GM18517 (cell line): ENCODE measurements around the gene TTC6.

Experiments
- ATAC-seq: cut with Tn5 transposase; IDR thresholded peaks from one replicate; pipeline ENCODE4 v1.9.1; 2021; ENCODE audit warnings: mild to moderate bottlenecking, moderate library complexity; ENCODE audit not compliant: unreplicated experiment

TTC6 gene

DNA sequence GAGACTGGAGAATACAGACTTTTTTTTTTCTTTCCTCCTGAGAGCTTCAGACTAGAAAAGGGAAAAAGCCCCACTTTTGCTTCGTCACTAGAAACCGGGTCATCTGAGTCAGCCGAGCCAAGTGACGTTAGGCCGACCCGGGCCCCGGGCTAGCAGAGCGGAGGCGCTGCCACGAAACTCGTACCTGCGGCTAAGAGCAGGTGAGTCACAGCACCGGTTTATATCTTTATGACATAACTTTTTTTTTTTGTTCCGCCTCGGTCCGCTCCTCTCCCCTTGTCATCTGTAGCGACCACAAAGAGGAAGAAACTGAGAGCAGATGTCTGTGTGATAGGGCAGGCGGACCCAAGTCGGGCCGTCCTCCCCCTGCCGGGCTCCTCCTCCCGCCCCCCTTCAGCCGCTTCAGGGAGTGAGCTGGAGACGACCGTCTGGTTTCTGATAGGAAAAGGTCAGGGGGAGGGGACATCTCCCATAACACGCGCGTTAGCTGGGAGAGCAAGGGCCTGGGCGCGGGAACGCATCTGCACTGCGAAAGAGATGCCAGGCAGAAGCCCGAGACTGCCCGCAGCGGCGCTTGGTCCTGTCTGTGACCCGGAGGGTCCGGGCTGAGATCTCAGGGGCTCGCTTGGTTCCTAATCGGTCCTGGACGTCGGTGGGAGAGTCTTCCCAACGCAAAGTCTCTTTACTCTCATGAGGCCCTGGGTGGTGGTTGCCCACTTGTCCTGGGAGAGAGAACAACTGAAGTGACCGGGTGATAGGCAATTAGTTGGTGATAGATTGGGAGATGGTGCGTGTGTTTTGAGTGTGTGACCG is 586 bp downstream of the TTC6 start:
- peak; percentile 59 for ATAC-seq

DNA sequence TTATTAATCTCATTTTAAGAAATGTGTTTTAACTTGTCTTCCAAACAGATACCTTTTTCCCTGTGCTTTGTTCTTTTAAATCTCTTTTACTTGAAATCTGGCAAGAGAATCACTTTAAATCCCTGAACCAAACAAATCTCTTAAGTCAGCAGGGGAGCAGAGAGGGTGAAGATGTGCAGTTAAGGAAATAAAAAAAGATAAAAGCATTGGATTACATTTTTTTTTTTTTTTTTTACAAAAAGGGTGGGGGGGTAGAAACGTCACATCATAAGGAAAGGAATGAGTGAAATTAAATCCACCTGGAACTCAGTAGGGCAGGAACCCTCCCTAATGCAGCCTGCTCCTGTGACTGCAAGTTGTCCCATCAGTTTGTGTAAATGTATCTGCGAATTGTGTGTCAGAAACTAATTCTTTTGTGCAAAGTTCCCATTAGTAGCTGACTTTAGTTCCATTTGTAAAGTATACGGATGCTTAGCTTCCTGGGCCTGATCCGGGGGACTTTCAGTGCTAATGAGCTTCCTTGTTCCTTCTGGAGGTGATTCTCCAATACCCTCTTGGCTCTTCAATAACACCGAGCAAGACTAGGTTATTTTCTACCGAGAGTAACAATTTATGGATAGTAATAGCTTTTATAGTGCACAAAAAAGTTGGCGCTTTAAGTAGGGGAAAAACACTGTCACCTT is 1.5 kb downstream of the TTC6 start:
- no peak for ATAC-seq

DNA sequence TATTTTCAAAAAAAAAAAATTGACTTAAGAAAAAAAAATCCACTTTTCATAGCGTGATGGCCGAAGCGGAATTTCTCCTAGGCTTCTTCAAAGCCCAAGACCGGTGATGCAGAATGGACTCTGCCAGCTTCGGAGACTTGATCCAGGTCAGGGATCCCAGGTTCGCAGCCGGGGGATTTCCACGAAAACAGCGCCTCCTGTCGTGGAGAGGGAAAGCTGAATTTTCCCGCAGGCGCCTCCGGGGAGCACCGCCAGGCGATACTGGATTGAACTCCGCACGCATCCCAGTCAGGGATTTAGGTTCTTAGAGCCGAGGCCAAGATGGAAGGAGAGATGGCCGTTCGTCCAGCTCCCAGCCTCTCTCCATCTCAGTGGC is 2.1 kb downstream of the TTC6 start:
- ATAC-seq: no peak

DNA sequence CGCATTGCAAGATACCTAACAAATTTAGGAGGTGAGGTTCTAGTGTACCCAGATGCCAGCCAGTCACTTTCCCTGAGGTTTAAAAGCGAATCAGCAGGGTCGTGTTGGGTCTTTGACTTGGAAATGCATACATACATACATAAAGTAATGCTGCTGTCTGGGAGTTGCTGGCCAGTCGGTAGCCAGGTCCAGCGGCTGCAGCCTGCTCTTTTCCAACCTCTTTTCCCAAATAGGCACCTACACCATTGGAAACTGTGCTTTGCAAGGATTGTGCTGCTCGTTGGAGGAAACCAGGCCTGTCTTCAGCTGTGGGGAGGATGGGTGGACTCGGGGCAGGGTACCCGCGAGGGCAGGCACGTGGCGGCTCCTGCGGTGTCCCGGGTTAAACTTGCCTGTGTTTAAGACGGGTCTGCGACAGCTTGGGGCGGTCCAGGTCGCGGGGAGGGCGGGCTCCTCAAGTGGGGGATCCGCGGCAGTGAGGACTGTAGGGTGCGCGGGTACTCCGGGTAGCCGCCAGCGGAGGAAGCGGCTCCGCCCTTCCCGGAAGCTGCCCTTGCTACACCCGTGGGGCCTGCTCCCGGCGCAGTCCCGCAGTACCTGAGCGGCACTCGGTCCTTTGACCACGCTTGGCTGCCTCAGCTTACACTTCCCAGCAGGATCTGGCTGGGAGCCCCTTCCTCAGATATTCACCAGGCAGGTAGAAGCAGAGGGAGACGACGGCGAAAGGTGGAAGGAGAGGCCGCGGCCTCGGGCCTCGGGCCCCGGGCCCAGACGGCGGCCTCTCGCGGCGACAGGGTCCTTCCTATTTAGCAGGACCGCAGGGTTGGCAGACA is 2.7 kb downstream of the TTC6 start:
- ATAC-seq: no peak

DNA sequence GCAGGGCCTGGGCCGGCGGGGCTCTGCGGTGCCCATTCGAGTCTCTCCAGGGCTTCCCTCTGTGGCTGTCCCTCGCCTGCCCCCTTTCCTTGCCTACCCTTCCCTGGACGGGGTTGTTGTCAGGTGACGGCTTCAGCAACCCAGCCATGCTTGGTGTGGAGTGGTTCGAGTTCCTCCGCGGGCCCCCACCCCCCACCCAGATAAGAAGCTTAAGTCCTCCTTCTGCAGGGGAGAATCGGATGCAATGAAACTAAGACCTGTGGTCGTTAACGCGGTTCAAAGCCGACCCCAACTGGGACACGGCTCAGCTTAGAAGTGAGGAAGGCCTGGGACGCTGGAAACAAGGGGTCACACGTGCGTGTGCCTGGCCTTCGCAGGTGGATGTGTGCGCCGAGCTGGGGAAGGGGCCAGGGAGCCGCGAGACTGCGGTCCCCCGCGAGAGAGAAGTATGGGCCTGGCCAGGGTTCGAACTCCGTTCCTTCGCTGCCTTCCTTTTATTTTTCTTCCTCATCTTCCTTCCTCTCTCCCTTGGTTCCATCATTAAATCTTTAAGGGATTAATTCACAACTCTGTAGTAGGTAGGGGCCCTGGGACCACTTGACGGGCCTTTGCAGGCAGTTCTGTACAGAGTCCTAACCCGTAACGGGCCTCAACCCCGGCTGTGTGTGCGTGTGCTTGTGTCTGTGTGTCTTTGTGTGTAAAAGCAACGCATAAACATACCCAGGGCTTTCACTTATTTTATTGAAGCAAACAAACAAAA is 3.5 kb downstream of the TTC6 start:
- ATAC-seq: no peak

DNA sequence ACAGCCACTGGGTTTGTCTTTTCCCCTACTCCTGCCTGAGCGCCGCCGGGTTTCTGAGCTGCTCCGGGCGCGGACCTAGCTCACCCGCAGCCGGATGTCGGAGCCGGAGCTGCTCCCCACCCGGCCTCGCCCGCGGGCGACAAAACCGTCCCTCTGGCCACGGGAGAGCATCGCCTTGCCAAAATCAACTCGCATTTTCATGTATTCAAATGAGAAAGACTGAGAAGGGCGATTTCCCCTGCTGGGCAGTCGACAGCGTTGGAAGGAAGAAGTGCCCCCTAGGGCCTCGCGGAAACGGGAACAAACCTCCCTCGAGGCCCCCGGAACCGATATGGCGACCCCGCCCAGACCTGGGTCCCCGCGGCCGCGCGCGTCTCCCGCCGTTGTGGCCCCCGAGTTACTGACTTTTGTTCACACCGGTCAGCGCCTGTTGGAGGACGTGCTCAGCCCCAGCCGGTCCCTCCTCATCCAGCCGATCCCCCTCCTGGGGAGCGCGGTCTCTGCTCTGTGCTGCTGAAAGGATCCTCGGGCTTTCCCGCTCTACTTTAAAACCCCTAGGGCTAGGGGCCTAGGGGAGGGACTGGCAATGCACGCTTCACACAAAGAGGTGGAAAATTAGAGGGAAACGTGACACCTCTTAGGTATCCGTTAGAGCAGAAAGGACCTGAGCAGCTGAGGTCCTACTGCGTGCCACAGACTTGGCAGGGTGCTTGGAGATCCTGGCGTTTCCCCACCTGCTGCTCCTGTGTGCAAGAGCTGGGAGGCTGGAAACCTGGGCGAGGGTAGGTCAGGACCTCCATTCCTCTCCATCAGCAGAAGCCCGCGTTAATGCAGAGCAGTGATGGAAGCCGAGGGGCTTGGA is 4.3 kb downstream of the TTC6 start:
- ATAC-seq: no peak

DNA sequence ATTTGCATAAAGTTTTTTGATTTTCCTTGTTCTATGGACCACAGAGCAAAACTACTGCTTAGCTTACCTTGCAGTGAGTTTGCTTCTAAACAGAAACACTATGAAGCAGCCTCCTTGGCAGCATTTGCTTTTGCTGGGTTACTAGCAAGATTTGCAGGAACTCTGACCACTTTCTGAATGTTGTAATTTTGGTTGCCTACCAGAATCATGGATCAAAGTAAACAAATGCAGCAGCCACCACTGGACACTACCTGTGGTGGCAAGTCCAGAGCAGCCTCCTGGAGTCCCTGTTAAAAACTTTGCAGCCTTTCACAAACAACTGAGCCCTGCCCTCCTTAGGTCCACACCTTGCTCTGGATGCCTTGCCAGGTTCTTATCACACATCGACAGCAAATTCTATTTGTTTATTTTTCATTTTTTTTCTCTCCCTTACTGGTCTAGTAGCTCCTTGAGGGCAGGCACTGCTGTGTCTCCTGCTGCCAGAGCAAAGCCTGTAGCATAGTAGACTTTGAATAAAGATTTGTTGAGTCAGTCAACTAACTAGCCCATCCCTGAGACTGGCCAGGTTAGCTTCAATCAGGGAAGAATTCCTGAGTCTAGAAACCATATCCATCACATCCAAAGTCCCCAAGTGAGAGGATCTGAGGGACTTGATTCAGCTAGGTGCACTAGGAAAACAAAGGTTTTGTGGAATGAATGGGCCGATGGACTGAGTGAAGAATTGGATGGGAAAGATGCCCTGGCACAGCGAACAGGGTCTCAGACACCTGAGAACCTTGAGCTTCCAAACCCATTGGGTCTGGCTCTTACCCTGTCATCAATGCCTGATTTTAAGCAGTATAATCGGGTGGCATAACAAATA is 5.7 kb downstream of the TTC6 start:
- no peak for ATAC-seq

DNA sequence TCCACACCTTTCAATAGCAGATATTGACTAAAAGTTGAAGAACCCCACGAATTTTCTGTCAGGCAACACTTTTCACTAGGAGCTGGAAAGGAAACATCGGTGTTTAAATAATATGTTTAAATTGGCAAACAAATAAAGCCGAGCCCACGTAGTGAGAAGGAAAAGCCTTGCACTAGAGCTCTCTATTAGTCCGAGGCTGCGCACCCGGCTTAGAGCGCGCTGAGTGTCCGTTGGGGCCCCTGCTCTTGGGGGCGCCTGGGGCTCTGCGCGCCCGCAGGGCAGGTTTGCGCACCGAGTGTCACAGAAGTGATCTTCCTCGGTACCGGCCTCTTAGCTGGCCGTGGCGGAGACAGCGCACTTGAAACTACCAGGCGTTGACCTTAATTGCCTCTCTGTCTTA is 6.4 kb downstream of the TTC6 start:
- no peak for ATAC-seq

DNA sequence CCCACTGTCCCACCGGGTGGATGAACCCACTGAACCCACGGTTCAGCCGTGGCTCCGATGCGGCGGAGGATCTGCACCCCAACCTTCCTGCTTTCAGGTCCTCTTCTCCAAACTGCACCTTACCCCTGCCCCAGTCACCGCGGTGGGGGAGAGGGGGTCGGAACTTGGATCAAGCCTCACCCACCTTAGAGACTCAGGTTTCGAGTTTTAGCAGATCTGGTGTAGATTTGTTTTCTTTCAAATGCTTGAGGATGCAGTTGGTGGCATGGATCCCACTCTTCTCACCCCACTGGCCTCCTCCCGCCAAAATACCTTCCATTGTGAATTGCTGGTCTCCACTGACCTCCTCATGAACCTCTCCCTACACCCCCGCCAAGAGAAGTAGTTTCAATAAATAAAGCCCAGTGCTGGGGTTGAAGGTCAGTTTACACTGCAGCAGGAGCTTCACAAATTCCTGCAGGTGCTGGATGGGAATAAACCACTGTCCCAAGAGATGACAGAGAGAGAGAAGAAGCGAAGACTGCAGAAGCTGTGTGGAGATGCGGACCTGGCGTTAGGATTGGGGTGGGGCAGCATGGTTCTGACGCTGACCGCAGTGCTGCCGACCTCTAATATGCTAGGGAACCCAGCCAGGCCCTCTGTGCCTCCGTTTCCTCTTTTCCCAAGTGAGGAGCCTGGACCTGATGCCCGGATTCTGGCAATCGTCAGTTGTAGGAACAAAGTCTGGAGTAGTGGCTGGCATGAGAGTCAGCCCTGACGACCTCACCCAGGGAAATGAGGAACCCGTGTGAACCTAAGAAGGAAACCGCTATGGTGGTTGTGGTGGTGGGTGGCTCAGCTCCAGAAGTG is 7.4 kb downstream of the TTC6 start:
- ATAC-seq: no peak

DNA sequence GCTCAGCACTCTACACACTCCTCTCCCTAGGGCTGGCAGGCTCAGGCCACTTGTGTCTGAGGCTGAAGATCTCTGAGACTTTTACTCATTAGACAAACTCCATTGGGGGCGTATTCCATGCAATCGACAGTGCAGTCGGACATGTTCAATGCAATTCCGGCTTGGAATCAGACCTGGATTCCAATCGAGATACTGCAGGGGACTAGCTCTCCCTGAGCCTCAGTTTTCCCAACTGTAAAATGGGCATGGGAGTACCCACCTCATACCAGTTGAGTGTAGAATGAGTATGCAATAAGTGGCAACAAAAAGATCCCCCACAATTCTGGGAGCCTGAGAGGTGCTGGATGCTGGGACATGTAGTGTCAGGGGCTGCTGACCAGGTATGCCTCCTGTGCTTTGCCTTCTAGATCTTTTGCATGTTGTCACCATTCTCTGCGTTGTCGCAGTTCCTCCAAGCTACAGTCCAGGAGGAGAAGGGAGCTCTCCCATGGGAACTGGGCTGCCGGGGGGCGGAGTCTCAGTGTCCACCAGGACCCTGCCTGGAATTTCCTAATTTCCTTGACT is 8.3 kb downstream of the TTC6 start:
- ATAC-seq: no peak

DNA sequence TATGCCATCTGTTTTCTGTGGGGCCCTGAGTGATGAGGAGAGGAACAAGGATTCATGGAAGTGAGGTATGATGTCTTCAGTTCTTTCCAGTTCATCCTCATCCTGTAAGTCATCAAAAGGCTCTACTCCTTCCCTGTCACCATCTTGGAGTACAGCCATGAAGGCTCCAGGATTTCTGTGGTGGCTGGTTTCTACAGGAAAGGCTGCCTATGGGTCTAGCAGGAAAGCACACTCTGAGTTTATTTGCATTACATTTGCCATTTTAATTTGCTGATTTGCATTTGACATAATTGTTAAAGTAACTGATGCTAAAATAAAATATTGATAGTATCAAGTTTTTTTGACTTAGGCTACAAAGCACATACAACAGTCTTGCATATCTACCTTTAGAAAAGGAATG is 11.2 kb downstream of the TTC6 start:
- ATAC-seq: no peak

DNA sequence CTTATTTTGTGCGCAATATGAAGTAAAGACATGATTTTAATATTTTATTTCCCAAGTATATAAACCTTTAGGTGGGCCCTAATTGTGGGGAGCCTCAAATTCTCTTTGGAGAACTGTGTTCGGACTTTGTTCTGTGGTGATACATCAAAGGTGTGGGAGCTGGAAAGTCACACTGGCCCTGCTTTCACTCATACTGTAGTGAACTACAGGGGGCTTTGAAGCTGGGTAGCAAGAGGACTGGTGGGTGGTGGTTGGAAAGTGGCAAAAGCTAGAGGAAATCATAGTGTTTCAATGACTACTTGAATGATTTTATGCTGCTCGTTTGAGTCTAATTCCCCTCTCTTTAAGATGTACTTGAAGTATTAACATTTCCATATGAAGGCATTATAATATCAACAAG is 13.2 kb downstream of the TTC6 start:
- no peak for ATAC-seq

DNA sequence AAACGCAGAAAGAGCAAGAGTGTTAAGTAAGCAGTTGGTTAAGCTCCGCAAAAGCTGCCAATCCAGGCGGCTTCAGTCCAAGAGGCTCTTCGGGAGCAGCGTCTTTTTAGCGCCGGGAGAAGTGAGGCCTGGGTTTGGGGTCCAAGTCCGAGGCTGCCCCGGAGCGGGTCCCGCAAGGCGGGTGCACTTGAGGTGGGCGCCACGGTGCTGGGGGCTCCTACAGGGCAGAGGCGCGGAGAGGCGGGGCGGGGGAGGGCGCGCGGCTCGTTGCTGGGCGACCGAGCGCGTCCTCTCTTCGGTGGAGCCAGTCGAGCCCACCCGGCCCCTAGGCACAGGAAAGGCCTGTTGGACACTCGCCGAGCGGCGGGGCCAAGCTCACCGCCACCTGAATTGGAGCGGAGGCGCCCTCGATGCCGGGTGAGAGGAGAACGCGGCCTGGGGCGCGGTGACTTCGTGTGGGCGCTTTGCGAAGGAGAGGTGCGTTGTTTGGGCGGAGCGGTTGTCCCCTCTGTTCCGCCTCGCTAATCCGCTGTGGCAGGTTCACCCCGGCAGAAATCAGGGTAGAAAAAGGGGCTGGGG is 15.6 kb downstream of the TTC6 start:
- ATAC-seq: no peak

DNA sequence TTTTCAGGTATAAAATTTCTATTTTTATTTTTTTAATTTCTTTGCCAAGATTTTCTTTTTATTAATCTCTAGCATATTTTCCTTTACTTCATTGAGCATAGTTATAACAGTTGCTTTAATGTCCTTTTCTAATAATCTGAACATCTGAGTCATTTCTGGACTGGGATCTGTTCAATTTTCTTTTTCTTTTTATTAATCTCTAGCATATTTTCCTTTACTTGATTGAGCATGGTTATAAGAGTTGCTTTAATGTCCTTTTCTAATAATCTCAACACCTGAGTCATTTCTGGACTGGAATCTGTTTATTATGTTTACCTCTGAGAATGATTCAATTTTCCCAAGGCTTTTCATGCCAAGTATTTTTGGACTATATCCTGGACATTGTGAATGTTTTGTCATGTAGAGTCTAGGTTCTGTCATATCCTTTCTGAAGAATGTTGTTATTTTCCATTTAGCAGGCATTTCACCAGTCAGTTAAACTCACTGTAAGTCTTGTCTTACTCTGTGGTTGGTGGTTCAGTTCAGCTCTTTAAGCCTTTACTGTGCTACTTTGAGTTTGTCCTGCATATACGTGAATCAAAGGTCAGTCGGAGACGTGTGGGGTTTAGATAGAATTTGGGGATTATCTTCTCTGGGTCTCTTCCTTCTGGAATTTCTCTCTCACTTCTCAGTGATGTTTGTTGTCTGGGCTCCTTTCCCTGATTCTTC is 20.3 kb downstream of the TTC6 start:
- ATAC-seq: no peak

DNA sequence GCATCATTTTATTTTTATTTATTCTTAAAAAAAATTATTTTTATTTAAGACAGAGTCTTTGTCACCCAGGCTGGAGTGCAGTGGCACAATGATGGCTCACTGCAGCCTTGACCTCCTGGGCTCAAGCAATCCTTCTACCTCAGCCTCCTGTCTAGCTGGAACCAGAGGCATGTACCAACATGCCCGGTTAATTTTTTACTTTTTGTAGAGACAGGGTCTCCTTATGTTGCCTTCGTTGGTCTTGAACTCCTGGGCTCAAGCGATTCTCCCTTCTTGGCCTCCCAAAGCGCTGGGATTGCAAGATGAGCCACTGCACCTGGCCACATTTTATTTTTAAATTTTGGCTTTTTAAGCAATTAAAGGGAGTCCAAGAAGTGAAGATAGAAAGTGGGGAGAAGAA is 21.4 kb downstream of the TTC6 start:
- ATAC-seq: no peak

DNA sequence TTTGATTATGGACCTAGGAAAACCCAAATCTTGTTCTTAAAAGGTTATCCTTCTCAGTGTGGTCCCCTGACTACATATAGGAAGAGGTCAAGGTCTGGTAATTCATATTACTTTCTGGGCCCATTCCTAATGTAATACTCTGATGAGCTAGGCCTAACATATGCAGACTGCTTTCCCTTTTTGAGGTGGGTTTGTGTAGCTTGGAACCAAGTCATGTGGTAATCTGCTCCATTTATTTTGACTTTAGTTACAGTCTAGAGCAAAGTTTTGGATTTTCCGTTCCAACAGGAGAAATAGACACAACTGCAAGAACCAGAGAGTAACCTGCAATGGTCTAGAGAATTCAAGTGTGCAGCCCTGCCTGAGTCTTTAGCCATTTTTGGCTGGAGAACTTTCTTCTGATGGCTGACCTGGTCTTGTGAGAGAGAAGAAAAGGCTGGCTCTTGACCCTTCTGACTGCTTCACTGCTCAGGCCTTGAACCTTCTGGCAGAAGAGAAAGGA is 22.5 kb downstream of the TTC6 start:
- no peak for ATAC-seq
